ENCODE data around the gene ARIH2.
"Not testable (repeated sequence)": the region's sequence is repeated elsewhere in the genome, so short reads cannot be mapped to it uniquely, and the experiment has no call there.

ARIH2 gene

GRCh38 chr3:49004352-49005302 is 86.0 kb downstream of the ARIH2 start:
- no peak for DNase-seq

GRCh38 chr3:49005303-49005680 is 86.7 kb downstream of the ARIH2 start:
- no peak for DNase-seq

GRCh38 chr3:49005998-49006397 is 87.4 kb downstream of the ARIH2 start:
- DNase-seq = no peak

GRCh38 chr3:49006408-49007067 is 87.9 kb downstream of the ARIH2 start:
- no peak for DNase-seq

DNA sequence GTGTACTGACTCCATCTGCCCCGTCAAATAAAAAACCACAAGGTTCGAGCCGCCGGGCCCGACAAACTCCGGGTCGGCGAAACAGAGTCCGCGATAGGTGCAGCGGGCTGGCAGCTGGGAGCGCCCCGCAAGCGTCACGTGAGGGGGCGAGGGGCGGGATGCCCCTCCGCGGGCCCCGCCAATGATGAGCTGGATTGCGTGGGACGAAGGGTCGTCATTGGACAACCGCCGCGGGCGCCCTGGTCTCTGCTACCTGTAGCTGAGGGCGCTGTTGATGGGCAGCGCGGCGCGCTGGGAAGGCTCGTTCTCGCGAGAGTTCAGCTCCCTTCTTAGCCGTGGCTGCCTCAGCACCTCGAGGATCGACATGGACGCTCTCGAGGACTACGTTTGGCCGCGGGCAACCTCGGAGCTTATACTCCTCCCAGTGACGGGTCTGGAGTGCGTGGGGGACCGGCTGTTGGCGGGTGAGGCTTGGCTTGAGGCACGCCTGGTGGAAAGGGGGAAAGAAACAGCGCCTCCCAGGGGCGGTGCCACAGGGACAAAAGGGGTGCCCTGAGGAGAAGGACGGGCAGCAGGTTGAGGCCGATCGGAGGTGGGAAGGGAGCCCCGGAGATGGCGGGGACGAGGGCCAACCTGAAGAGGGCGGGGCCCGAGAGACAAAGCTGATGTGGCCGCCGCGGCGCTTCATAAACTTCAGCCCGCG is 88.6 kb downstream of the ARIH2 start, which contains the start of gene WDR6:
Gene WDR6, plus strand, starts transcription at position 324 of the 703 bp plus-strand sequence. Its CDS starts 41 bp downstream, at position 365.
- peak; percentile 91 to 95 (median 94) for DNase-seq

GRCh38 chr3:49007771-49008528 is 89.3 kb downstream of the ARIH2 start:
- DNase-seq = peak; percentile 69 to 79 (median 76)

DNA sequence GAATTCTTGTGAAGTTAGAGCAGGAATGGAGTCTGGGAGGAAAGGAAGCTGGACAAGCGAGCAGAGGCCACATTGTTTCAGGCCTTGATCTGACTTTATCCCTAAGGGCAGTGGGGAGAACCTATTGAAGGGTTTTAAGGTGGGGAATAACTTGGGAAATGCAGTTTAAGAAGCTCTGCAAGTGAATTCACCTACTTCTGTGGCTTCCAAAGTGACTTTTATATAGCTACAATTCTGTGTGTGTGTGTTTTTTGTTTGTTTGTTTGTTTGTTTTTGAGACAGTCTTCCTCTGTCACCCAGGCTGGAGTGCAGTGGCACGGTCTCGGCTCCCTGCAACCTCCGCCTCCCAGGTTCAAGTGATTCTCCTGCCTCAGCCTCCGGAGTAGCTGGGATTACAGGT is 90.0 kb downstream of the ARIH2 start:
- DNase-seq = not testable (repeated sequence)

- no peak for DNase-seq
These were observed 90.8 kb downstream of the ARIH2 start for GRCh38 chr3:49009396-49009795.

DNA sequence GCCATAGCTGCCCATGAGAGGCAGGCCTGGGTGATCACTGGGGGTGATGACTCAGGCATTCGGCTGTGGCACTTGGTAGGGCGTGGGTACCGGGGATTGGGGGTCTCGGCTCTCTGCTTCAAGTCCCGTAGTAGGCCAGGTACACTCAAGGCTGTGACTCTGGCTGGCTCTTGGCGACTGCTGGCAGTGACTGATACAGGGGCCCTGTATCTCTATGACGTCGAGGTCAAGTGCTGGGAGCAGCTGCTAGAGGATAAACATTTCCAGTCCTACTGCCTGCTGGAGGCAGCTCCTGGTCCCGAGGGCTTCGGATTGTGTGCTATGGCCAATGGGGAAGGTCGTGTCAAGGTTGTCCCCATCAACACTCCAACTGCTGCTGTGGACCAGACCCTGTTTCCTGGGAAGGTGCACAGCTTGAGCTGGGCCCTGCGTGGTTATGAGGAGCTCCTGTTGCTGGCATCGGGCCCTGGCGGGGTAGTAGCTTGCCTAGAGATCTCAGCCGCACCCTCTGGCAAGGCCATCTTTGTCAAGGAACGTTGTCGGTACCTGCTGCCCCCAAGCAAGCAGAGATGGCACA is 93.9 kb downstream of the ARIH2 start:
- DNase-seq = no peak

GRCh38 chr3:49013113-49013737 is 94.6 kb downstream of the ARIH2 start:
- DNase-seq = no peak

DNA sequence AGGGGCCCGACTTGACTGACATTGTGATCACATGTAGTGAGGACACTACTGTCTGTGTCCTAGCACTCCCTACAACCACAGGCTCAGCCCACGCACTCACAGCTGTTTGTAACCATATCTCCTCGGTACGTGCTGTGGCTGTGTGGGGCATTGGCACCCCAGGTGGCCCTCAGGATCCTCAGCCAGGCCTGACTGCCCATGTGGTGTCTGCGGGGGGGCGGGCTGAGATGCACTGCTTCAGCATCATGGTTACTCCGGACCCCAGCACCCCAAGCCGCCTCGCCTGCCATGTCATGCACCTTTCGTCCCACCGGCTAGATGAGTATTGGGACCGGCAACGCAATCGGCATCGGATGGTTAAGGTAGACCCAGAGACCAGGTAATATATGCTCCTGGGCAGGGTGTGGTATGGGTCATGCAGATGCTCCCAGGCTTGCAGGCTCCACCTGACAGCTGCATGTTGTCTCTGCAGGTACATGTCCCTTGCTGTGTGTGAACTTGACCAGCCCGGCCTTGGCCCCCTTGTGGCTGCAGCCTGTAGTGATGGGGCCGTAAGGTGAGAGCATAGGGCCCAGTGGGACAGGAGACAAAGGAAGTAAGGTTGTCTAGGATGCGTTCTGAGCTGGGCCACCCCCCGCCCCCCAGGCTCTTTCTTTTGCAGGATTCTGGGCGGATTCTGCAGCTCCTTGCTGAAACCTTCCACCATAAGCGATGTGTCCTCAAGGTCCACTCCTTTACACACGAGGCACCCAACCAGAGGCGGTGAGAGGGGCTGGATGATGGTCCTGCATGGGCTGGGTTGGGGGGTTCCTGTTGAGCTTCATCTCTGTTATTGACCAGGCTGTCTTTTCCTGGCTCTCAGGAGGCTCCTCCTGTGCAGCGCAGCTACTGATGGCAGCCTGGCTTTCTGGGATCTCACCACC is 95.4 kb downstream of the ARIH2 start:
- DNase-seq = peak in 3 of 4 experiments; percentile 21 to 37 (median 36)

- DNase-seq = no peak
These were observed 96.4 kb downstream of the ARIH2 start for GRCh38 chr3:49015072-49015471.

GRCh38 chr3:49015765-49016164 is 97.1 kb downstream of the ARIH2 start:
- no peak for DNase-seq

DNA sequence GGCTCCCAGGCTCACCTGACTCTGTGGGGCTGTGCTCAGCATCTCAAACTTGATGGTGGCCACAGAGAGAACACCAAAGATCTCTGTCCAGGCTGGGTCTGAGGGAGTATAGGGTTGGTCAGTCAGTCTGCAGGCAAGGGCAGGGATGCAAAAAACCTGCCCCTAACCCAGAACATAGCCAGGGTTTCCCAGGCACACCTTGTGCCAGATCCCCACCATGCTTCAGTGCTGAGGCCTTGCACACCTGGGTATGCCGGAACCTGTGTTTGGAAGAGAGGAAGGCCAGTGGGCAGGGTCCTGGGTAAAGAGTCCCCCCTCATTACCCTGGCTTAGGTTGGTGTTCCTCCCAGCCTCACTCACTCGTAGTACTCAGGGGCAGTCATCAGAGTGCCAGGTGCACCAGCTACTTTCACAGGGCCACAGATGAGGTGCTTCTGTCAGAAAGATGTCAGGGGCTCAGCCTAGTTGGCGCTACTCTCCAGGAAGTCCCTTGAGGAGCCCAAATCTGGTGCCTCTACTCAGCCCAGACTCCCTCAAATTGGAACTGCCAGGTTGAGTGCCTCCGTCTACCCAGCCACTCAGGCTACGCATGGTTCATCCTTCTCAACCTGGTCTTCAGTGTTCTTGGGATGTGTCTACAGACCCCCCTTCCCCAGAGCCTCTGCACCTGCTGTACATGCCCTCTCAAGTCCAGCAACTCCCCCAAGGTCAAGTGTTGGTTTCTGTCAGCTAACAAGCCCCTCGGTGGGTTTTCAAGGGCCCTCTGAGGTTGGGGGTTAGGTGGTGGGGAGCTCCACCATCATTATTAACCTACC is 98.0 kb downstream of the ARIH2 start:
- DNase-seq = no peak

- no peak for DNase-seq
These were observed 98.8 kb downstream of the ARIH2 start for GRCh38 chr3:49017229-49017970.

DNA sequence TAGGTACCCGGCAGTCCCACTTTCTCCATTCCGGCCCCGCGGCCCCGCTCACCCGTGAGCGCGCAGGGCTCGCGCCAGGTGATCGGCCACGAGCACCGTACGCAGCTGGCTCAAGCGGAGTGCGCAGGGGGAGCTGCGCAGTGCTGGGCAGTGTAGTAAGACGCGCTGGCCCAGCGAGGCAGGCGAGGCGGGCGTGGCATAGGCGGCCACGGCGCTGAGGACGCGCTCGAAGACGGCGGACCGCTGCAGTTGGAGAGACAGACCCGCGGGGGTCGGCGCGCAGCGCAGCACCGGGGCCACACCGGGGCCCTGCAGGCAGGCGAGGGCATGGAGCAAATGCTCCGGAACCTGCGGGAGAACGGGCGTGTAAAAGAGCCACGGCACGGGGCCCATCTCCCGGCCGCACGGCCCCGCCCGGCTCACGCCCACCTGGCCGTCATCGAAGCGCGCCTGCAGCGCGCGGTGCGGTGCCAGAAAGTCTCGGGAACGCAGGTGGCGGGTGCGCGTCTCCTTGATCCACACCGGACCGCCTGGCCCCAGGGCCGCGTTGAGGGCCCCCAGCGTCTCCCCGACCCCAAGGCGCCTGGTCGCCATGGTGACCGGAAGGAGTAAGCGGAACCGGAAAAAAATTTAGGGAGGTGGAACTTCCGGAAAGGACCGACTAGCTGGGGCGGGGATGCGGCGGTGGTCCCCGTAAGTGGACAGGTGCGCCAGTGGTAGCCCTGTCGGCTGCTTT is 99.5 kb downstream of the ARIH2 start, which contains the start of gene DALRD3:
Gene DALRD3, minus strand, starts transcription at position 610 of the 736 bp plus-strand sequence. Its CDS starts 16 bp downstream, at position 594.
- peak in 3 of 4 experiments; percentile 21 to 33 (median 32) for DNase-seq

DNA sequence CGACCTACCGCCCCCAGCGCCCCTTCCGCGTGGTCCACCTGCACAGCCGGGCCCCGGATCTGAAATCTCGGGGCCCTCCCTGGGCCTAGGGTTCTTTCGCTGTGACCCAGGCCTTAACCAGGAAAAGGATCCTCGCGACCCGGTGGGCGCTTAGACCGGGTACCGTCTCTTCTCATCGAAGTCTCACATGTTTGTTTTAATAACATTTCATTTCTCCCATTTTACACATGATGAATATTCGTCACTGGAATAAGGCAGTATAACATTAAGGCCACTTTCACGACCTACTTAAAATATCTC is 100.0 kb downstream of the ARIH2 start:
- DNase-seq = no peak

DNA sequence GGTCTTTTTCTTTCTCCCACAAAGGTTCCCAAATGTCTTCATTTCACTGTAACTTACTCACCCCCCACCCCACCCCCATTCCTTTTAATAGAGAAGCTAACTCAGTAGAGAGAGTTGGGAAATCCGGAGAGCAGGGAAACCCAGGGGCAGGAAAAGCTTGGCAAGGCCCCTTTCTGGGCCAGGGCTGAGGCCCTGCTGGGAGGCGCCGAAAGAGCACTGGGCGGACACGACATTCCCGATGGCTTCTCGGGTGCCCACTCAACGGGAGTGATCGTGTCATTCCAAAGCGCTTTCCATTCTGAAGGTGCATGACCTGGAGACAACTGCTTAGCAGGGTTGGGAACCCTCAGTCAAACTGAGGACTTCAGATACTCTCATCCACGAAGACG is 101.3 kb downstream of the ARIH2 start:
- DNase-seq = no peak

All from activated CD4-positive, CD25-positive, alpha-beta regulatory T cell (primary cell).